ENCODE data around the gene PANK4.

GRCh38 chr1:2571348-2571747 lies 45.0 kb upstream of the PANK4 start:
- TF ChIP-seq CTCF (optimal IDR thresholded peaks at IDR 0.05 in 1 of 3, IDR thresholded peaks at IDR 0.05 in 1 of 3, conservative IDR thresholded peaks at IDR 0.05 in 1 of 3; ENCODE audit: extremely low read depth in 1 of 3, insufficient read depth in 2 of 3, low read length in 3 of 3) (no peak), EZH2 (IDR thresholded peaks at IDR 0.05; ENCODE audit: low read length) (no peak)

Measured in keratinocyte (primary cell).